ENCODE data around the gene HIBADH. TPM values are rescaled to one million over a fixed set of nuclear protein-coding genes. Genes with fewer than 3 reads are reported as not detected.

Gene HIBADH
- total and polyA plus RNA-seq, 2 of the 4 experiments (the other 2 are of a cell fraction), result 36.6 to 52.5 TPM

- Histone ChIP-seq H2BK20ac (ENCODE audit: low read depth, low read length) (no peak overlapping the region), H3K27ac (ENCODE audit: insufficient read depth, low read length) (no peak overlapping the region), H3K9ac (ENCODE audit: low read depth, low read length) (no peak overlapping the region), H3K4me2 (ENCODE audit: low read depth, low read length) (no peak overlapping the region), H3K14ac (replicated peaks; ENCODE audit: low read depth, low read length) (no peak overlapping the region), H3K4me1 (ENCODE audit: control insufficient read depth, insufficient read depth, low read length) (no peaks in the 10 kb centered on the region), H3K79me1 (ENCODE audit: low read depth in 1 of 2, low read length in 2 of 2) (no peaks in the 10 kb centered on the region), H4K20me1 (ENCODE audit: insufficient read depth, low read length) (no peaks in the 10 kb centered on the region), H4K5ac (ENCODE audit: low read depth, low read length) (no peak overlapping the region), H2BK5ac (ENCODE audit: low read depth, low read length, poor library complexity, severe bottlenecking) (no peak overlapping the region), H2BK15ac (ENCODE audit: low read depth, low read length) (no peak overlapping the region), H3K23ac (ENCODE audit: low read depth, low read length) (no peak overlapping the region), H3K18ac (ENCODE audit: low read depth, low read length) (no peak overlapping the region), H2BK120ac (ENCODE audit: low read depth, low read length) (no peak overlapping the region), H3K4me3 (ENCODE audit: insufficient read depth, low read depth, low read length) (no peak overlapping the region), H3K4ac (ENCODE audit: low read depth, low read length) (no peak overlapping the region), H3K56ac (ENCODE audit: extremely low read depth, insufficient read depth, low read length) (no peak overlapping the region), H2AFZ (replicated peaks; ENCODE audit: low read length, poor library complexity) (no peak overlapping the region), H3K9me3 (ENCODE audit: control insufficient read depth, insufficient read depth, low read length) (no peaks in the 10 kb centered on the region), H2AK9ac (replicated peaks; ENCODE audit: low read depth, low read length, poor library complexity) (no peak overlapping the region), H4K91ac (ENCODE audit: insufficient read depth, low read depth, low read length) (no peak overlapping the region), H3K27me3 (ENCODE audit: control insufficient read depth, insufficient read depth, low read length) (0 out of 2 replicates have a peak, but pooled peaks cover 3% of the 10 kb centered on the region), H3K9me1 (ENCODE audit: insufficient read depth, low read length) (no peaks in the 10 kb centered on the region), H2AK5ac (ENCODE audit: low read depth, low read length) (no peak overlapping the region), H4K8ac (ENCODE audit: low read depth in 2 of 2, low read length in 2 of 2) (no peak overlapping the region), H3K36me3 (ENCODE audit: control insufficient read depth, insufficient read depth, low read length) (no peaks in the 10 kb centered on the region)
- ATAC-seq (ENCODE audit: low read depth) (no peak), DNase-seq (no peak)
- ChIA-PET POLR2A (ENCODE audit: unreplicated experiment) (no interaction called here), CTCF (no interaction called here)
- no TSS peak for BruUV-seq (replicated peaks)
- intact Hi-C loops (cut with micrococcal nuclease) (no loop called here), dilution Hi-C loops (cut with HindIII; ENCODE audit: low sequenced_read_pairs, unreplicated experiment) (no loop called here), in situ Hi-C loops (cut with MboI; ENCODE audit: low sequenced_read_pairs) (no loop called here)
- TF ChIP-seq ELK1 (IDR thresholded peaks at IDR 0.05; ENCODE audit: borderline replicate concordance, low read depth, low read length) (no peak), CHD1 (IDR thresholded peaks at IDR 0.05; ENCODE audit: low read depth, low read length) (no peak), RCOR1 (IDR thresholded peaks at IDR 0.05; ENCODE audit: insufficient replicate concordance, low read length) (no peak), SMC3 (IDR thresholded peaks at IDR 0.05; ENCODE audit: low read depth, low read length) (no peak), RFX5 (IDR thresholded peaks at IDR 0.05; ENCODE audit: low read depth, low read length) (no peak), CTCF (conservative IDR thresholded peaks at IDR 0.05; ENCODE audit: low read depth, low read length) (no peak), RAD21 (IDR thresholded peaks at IDR 0.05; ENCODE audit: low read length) (no peak), FOS (IDR thresholded peaks at IDR 0.05; ENCODE audit: low read depth, low read length) (no peak), POLR2A (IDR thresholded peaks at IDR 0.05; ENCODE audit: low read depth, low read length) (no peak), CEBPB (IDR thresholded peaks at IDR 0.05; ENCODE audit: low read depth, low read length) (no peak), NFE2L2 (IDR thresholded peaks at IDR 0.05; ENCODE audit: low read depth, low read length) (no peak), MAFK (IDR thresholded peaks at IDR 0.05; ENCODE audit: low read depth, low read length) (no peak)
- 72% methylated on average over 6 of the region's 6 CpGs; no CpG with 5 or more reads in 1 of the 2 experiments for WGBS, 2 experiments (ENCODE audit: extremely low coverage in 2 of 2, insufficient read length in 1 of 2)
Observed at GRCh38 chr7:27501001-27501400, 161.7 kb downstream of the HIBADH start.

Data from IMR-90 (cell line).